NCI-H2196 (cell line): ENCODE data around the gene PRDM16.
"Not testable (repeated sequence)": the region's sequence is repeated elsewhere in the genome, so short reads cannot be mapped to it uniquely, and the experiment has no call there.

Experiments used
- DNase-seq: peaks from one replicate; lab custom pipeline; 2025; ENCODE audit not compliant: unreplicated experiment; lab: John Stamatoyannopoulos, UW

Gene PRDM16

DNA sequence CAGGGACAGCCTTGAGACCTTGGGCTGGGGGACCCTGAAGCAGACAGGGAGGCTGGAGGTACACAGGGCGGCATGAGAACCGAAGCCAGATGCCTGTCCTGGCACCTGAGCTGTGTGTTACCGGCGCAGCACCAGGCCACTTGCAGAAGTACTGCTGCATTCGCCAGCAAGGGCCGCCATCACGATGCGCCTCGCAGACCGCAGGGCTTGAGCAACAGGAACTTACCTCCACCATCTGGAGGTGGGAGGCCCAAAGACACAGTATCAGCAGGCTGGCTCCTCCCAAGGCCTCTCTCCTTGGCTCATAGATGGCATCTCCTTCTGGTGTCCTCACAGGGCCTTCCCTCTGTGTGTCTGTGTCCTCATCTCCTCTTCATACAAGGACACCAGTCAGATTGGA is 90.1 kb downstream of the PRDM16 start:
- no peak for DNase-seq

DNA sequence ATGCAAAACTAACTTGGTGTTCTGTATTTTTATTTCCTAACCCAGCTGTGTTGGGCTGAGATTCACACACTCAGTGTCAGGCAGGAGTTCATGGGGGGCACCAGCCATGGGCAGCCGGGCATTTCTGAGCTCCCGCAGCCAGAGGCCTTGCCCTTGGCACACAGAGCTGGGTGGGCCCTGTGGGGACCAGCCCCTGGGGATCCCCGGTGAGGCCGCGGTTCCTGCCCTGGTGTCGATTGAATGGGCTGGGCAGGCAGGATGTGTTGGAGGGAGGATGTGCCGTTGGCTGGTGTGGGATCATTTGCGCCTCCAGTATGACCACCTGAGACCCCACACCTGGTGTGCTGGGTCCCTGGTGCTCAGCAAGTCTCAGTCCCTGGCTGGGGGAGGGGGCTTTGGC is 91.0 kb downstream of the PRDM16 start:
- no peak for DNase-seq

DNA sequence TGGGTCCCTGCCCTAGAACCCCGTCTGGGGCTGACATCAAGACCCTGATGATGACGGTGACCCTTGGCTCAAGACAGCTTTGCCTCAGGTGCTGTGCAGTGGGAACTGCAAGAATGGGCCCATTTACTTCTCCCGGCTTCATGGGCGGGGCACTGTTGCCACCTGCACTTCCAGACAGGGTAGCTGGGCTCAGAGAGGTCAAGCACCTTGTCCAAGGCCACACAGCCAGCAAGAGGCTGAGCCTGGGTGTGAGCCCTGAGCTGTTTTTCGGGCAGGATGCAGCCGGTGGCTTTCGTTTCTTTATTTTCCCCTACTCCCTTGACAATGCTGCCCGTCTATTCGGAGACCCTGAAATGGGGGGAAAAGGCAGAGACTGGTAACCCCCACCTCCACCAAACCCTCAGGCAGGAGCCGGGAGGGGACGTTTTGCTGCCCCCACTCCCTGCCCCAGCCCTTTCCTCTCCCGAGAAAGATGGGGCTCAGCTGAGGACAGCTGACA is 91.7 kb downstream of the PRDM16 start:
- DNase-seq: no peak

DNA sequence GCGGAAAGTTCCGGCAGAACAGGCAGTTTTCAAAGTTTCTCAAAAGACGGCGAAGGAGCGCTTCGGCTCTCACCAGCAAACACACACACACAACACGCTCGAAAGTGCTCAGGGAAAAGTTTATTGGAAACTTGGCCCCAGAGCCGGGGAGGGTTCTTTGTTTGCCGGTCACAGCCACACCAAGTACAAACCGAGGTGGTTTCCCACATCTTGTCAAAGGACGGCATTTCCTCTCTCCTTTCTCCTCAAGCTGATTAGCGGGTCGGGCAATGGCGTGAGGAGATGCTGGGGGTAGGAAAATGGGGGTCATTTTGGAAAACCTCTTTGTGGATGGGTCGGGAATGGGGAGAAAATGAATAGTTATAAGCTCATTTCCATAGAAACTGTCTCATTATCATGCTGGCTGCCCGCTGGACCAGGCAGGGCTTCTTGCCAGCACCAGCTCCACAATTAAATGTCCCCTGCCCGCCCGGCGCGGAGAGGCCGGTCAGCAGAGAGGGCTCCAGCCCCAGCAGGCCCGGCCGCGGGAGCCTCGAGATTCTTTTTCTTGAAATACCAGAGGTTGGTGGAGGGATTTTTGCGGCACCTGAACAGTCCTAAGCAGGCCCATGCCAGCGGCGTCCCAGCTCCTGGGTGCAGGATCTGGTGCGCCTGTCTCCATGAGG is 92.3 kb downstream of the PRDM16 start:
- DNase-seq: no peak

DNA sequence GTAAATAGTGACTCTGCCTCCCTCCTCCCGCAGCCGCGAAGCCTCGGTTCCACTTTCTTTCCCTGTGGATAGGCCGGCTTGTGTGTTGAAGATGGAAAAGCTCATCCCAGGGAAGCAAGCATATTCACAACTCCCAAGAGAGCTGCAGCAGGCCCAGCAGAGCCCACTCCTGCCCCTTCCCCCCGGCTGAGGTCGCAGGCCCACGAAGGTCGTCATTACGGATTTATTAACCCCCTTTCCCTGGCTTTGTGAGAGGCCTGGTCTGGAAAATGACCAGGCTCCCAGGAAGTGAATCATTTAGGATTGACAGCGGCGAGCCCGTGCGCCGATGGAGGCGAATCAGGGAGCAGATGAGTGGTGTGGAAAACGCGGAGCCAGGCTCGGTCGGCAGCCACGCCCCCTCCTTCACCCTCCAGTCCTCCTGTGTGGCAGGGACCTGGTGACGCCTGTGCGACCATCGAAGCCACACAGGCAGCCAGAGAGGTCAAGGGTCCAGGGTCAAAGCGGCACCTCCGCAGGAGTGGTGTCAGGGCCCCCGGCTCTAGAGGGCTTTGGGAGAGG is 93.4 kb downstream of the PRDM16 start:
- no peak for DNase-seq

DNA sequence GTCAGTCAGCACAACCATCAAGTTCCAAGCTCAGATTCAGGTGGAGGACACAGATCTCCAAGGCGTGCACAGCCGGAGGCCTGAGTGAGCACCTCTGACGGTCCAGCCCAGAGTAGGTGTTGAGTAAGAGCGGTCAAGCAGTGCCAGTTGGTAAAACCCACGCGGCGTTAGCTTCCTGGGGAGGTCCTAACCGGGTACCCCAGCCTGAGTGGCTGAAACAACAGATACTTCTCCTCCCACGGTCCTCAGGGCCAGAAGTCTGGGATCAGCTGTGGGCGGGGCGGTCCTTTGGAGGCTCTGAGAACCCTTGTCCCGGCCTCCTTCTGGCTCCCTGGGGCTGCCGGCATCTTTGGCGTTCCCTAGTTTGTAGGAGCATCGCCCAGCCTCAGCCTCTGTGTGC is 94.4 kb downstream of the PRDM16 start:
- no peak for DNase-seq

DNA sequence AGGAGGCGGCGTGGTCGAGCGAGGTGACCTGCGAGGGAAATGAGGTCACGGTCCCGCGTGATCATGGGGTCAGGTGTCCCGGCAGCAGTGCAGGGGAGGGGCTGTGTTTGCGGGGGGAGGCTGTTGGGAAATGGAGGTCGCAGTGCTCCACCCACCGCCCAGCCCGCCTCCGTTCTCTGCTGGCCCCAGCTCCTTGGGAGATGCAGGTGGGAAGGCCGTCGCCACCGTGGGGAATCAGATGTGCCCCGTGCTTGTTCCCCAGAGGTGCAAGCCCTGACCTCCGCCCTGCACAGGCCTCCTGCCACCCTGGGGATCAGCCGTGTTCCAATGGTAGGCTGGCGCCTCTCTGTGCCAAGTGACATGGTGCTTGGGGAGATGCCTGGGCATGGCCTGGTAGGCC is 95.7 kb downstream of the PRDM16 start:
- no peak for DNase-seq

DNA sequence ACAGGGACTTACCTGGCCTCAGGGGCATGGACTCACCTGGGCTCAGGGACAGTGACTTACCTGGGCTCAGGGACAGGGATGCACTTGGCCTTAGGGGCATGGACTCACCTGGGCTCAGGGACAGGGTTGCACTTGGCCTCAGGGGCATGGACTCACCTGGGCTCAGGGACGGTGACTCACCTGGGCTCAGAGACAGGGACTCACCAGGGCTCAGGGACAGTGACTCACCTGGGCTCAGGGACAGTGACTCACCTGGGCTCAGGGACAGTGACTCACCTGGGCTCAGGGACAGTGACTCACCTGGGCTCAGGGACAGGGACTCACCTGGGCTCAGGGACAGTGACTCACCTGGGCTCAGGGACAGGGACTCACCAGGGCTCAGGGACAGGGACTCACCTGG is 96.2 kb downstream of the PRDM16 start:
- DNase-seq: not testable (repeated sequence)

DNA sequence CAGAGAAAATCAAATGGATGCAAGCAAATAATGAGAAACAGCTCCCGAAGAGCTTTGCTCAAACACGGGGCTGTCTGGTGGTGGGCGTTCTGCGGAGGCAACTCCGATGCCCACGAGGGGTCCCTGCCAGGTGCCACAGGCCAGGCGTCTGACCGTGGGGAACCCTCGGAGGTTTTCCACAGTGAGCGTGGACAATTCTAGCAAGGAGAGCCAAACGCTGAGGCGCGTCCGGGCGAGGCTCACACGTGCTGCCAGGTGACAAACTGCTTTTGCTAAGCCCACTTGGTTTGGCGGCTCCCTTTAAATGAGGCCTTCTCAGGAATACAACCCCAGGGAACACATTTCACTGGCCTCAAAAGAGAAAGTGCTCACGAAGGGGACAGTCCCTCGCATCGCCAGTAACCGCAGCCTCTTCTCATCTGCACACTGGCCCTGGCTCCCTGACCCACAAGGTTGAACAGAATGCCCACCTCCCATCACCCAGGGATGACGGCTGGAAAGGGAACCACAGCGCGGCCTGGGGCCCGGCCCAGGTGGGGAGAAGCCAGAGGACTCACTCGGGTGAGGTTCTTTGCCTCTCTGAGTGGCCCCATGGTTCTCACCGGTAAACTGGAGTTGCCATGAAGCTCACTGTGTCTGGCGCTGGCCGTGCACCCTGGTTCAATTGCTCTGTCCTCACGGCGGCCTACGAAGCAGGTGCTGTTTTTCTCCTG is 97.4 kb downstream of the PRDM16 start:
- no peak for DNase-seq

DNA sequence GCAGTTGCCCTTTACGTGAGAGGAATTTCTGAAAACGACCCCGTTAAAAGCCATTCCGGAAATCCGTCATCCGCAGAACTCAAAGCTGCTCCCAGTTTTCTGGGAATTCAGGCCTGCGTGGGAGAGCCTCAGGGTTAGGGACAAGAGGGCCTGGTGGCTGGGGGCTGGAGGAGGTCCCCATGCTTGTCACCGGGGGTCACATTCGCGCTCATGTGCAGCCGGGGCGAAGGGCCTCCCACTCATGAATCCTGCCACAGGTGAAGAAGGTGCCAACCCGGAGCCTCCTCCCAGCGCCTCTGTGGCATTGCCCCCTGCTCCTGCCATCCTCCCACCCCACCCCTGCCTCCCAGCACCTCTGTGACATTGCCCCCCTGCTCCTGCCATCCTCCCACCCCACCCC is 98.3 kb downstream of the PRDM16 start:
- no peak for DNase-seq

DNA sequence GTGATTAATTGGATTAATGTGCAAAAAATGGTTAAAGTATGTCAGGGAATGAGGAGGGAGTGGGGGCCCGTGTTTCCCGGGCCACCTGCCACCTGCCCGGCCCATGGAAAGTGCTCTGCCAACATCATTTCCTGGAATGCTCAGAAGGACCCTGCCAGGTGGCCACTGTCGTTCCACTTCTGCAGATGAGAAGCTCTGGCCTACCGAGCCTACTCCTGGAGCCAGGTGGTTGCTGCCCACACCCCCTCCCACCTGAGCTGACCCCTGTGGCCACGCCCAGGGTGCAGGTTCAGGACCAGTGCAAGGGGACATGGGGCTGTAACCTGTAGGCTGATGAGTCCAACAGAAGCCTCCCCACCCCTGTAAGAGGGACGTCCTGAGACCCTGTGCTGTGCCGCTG is 99.7 kb downstream of the PRDM16 start:
- DNase-seq: peak; percentile 56

DNA sequence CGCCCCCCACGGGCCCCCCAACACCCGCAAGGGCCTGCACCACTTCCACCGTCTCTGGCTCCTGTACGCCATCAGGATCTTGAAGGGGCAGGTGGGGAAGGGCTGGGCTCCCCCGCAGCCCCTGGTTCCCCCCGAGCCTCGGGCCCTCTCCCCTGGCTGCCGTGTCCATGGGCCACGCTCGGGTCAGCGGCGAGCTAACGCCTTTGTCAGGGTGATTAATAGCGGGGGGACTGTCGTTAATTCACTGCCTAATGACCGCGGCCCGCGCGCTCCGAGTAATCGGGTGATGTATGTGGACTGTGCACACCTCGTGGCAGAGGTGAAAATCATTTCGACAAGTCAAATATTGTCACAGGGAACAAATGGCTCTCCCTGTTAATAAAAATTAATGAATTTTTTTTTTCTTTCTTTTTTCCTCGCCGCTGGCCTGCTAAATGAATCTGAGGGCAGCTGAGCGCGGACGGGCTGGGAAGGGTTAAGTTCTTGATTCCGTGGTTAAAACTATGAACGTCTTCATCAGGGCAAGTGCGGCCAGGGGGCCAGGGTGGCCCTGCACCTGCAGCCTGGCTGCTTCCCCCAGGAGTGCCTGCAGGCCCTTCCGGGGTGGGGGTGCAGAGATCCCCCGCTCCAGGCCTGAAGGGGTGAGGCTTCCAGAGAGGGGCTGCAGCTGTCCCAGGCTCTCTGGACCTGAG is 100.8 kb downstream of the PRDM16 start:
- no peak for DNase-seq

DNA sequence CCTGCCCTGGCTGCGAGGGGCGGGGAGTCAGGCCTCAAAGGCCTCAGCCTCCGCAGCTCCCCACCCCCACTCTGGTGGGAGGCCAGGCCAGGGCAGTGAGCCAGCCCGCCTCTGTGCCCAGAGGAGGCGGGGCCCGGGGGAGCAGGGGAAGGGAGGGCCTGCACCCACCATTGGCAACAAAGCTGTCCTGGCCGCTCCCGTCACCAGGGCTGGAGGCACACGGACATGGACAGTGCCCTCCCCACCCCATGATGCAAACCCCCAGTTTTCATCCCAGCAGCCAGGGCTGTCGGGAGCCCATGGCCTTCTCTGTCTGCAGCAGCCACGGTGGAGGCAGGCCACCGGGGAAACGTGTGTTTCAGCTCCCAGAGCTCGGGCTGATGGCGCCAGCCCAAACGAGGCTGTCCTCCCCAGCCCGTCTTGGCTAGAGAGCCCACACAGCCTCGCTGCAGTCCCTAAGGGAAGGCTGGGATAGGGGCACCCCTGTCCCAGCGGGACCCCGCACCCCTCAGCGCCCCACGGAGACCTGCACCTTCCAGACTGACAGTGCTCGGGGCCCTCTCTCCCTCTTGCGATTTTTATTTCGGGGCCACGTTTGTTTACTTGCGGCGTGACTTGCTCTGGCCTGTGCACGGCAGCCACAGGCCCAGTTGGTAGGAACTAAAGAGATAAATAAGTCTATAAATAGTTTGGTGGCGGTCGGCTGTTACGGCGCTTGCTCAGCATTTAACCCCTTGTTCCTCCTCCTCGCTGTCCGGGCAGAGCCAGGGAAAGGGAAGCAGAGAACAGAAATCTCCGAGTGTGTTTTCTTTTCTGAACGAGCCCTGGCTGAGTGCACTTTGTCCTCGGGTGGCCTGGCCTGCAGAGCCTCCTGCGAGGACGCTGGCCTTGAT is 101.8 kb downstream of the PRDM16 start:
- peak; percentile 88 for DNase-seq

DNA sequence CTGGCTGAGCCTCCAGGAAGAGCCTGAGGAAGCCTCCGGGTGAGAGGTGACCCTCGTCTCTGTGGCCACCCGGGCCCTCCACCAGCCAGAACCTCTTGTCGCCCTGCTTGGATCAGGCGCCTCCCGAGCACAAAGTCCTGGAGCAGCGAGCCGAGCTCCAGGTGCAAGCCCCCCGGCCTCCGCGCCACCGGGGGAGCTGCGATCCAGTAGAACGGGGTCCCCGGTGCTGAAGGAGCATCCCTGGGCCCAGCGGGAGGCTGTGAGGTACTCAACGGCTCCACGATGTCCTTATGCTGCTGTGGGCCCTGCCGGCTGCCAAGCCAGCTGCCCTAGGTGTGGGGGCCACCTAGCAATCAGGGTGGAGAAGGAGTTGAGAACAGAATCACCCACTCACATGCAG is 102.8 kb downstream of the PRDM16 start:
- DNase-seq: no peak

DNA sequence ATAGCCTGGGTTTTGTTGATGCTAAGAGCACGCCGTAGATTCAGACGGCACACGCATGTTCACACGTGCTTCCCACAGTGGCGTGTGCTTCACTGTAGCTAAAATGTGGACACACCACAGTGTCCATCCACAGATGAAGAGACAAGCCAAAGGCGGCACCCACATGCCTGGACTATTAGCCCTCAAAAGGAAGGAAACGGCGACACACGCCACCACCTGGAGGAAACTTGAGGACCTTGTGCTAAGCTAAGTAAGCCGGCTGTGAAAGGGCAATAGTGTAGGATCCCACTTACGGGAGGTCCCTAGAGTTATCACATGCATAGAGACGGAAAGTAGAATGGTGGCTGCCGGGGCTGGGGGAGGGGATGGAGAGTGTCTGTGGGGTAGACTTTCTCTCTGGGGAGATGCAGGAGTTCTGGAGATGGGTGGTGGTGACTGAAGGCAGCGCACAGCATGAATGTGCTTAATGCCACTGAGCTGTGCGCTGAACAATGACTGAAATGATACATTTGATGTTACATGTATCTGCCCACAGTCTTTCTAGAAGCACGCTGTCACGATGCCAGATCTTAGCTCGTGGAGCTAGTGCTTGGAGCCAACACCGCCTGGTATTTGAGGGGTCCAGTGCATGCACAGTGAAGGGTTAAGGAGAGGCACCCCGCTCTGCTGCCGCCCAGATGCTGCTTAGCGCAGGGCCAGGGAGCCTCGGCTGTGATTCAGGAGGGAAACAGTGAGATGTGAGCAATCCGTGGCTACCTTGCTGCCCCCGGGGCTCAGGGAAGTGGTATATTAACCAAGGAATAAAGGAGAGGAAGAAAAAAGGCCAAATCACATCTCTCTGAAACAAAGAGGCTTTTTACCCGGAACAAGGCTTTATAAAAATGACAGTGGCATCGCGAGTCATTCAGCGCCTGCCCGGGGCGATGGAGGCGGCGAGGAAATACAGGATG is 103.7 kb downstream of the PRDM16 start:
- no peak for DNase-seq

DNA sequence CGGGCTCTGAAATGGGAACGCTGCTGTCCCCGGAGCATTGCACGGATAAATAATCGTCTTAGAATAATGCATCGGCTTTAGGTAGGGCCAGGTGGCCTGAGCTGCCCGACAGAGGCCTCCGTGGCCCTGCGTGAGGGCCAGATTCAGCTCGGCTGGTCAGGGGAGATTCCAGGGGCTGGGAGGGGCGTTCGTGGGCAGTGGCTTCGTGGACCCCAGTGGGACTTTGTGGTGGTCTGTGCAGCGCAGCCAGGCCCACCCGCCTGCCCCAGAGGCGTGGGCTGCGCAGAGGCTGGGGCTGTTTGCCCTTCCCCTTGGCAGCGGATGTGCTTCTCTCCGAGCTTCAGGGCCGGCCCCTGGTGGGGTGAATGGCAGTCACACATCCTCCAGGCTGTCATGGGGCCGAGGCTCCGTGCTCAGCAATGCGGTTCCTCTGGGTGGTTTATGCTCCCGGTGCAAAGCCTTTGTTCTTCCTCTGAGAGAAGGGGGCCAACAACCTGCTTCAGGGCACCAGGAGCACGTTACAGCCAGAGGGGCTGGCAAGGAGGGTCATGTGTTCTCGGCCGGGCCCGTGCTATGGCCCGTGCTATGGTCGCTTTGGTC is 104.5 kb downstream of the PRDM16 start:
- DNase-seq: no peak

DNA sequence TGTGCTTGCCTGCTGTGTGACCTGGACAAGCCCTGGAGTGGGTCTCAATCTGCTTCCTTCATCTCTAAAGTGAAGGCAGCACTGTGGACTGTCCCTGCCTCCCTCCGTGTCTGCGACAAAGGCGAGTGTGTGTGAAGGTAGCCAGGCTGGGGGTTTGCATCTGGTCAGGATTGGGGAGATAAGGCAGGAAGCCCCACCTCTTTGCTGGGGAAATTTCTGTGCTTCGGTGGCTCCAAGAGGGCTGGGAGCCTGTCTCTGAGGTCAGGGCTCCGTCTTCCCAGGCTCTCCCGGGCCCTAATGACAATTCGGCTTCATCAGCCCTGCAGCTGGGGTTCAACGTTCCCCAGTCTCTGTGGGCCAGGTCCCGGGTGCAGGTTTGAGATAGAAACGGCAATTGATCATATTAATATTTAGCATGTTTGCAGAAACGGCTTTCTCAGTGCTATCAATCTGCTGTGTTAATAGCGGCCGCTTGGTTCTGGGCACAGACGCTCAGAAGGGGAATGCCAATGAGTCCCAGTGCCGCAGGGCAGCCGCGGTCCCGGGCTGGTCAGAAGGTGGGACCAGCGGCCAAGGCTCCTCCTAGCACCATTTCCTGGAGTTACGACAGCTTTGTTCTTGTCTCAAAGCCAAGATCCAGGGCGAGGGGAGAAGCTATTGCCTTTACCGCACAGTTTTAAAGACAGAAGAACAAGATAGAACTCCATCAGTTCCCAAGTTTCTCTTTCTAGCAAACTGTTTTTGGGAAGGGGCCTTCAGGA is 105.7 kb downstream of the PRDM16 start:
- DNase-seq: no peak

DNA sequence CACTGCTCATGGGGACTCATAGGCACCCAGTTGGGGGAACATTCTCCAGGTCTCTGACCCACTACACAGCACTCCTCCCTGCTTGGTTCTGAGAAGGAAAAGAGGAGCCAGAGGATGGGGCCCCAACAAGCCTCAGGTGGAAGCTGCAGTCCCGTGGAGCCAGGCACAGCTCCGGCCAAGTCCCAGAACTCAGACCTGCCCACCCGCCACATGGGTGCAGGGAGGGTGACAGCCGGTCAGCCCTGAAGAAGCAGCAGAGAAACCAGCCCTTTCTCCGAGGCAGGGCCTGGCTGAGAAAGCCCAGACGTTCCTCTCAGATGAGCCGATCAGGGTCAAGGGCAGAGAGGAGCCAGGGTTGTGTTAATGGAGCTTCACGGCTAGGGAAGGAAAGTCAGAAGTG is 106.5 kb downstream of the PRDM16 start:
- no peak for DNase-seq

DNA sequence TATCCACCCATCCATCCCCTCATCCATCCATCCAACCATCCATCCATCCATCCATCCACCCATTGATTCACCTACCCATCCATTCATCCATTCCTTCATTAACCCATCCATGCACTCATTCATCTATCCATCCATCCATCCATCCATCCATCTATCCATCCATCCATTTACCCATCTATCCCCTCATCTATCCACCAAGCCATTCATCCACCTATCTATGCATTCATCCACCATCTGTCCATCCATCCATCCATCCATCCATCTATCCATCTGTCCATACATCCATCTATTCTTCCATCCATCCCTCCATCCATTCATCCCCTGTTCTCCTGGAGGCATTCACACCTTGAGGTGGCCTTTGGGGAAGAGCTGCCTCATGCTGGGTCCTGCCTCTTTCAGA is 107.0 kb downstream of the PRDM16 start:
- no peak for DNase-seq
